ENCODE measurements around the gene NPRL2.

NPRL2 gene

GRCh38 chr3:50345008-50345407 lies 5.6 kb downstream of the NPRL2 start:
- no peak for TF ChIP-seq FOXP2 (optimal IDR thresholded peaks at IDR 0.05; ENCODE audit: borderline replicate concordance, extremely low read depth, extremely low read length, insufficient read depth)
- TF ChIP-seq TAF1 (IDR thresholded peaks at IDR 0.05; ENCODE audit: borderline replicate concordance, insufficient read depth, low read length), result no peak
- no peak for TF ChIP-seq SIN3A (IDR thresholded peaks at IDR 0.05; ENCODE audit: borderline replicate concordance, insufficient read depth, low read length)
- TF ChIP-seq POLR2AphosphoS5 (IDR thresholded peaks at IDR 0.05; ENCODE audit: low read depth, low read length), result no peak
- TF ChIP-seq, protein P1, sequence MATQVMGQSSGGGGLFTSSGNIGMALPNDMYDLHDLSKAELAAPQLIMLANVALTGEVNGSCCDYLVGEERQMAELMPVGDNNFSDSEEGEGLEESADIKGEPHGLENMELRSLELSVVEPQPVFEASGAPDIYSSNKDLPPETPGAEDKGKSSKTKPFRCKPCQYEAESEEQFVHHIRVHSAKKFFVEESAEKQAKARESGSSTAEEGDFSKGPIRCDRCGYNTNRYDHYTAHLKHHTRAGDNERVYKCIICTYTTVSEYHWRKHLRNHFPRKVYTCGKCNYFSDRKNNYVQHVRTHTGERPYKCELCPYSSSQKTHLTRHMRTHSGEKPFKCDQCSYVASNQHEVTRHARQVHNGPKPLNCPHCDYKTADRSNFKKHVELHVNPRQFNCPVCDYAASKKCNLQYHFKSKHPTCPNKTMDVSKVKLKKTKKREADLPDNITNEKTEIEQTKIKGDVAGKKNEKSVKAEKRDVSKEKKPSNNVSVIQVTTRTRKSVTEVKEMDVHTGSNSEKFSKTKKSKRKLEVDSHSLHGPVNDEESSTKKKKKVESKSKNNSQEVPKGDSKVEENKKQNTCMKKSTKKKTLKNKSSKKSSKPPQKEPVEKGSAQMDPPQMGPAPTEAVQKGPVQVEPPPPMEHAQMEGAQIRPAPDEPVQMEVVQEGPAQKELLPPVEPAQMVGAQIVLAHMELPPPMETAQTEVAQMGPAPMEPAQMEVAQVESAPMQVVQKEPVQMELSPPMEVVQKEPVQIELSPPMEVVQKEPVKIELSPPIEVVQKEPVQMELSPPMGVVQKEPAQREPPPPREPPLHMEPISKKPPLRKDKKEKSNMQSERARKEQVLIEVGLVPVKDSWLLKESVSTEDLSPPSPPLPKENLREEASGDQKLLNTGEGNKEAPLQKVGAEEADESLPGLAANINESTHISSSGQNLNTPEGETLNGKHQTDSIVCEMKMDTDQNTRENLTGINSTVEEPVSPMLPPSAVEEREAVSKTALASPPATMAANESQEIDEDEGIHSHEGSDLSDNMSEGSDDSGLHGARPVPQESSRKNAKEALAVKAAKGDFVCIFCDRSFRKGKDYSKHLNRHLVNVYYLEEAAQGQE (IDR thresholded peaks at IDR 0.05; ENCODE audit: insufficient read depth in 1 of 2, low read depth in 2 of 2, low read length in 2 of 2), result no peak

DNA sequence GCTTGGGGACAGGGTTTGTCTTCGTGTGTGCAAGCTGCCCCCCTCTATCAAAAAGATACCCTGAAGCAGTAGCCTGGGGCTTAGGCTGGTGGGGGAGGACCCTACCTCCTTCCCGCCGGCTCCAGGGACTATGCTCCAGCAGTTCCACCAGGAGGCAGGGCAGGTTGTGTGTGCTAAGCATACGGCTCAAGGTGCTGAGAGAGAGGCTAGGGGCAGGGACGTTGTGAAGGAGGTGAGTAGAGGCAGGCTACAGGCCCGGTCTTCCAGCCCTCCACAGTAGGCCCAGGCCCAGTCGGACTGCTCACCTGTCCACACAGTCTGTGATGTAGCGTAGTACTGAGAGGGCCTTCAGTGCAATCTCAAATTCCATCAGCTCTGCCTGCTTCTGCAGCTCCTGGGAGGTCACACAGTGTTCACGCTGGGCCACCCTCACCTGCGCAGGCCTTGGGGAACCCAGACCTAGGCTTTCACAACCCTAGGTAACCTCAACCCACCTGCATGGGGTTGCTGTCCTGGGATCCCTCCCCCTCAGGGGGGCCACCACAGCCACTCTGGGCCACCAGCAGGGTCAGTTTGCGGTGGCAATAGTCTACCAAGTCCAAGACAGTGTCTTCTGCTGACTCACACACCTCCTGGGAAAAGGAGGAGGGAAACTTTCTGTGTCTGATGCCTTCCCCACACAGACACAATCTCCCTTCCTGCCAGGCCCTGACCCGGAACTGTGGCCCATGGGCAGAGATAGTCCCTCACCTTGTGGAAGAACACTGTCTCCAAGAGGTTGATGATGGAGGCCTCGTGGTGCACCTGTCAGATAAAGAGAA lies 7.6 kb downstream of the NPRL2 start:
- TF ChIP-seq SIN3A (IDR thresholded peaks at IDR 0.05; ENCODE audit: borderline replicate concordance, insufficient read depth, low read length), result no peak
- TF ChIP-seq TAF1 (IDR thresholded peaks at IDR 0.05; ENCODE audit: borderline replicate concordance, insufficient read depth, low read length), result no peak
- TF ChIP-seq POLR2AphosphoS5 (IDR thresholded peaks at IDR 0.05; ENCODE audit: low read depth, low read length), result no peak
- TF ChIP-seq FOXP2 (optimal IDR thresholded peaks at IDR 0.05; ENCODE audit: borderline replicate concordance, extremely low read depth, extremely low read length, insufficient read depth), result no peak
- TF ChIP-seq, protein P1 (IDR thresholded peaks at IDR 0.05; ENCODE audit: insufficient read depth in 1 of 2, low read depth in 2 of 2, low read length in 2 of 2), result no peak

DNA sequence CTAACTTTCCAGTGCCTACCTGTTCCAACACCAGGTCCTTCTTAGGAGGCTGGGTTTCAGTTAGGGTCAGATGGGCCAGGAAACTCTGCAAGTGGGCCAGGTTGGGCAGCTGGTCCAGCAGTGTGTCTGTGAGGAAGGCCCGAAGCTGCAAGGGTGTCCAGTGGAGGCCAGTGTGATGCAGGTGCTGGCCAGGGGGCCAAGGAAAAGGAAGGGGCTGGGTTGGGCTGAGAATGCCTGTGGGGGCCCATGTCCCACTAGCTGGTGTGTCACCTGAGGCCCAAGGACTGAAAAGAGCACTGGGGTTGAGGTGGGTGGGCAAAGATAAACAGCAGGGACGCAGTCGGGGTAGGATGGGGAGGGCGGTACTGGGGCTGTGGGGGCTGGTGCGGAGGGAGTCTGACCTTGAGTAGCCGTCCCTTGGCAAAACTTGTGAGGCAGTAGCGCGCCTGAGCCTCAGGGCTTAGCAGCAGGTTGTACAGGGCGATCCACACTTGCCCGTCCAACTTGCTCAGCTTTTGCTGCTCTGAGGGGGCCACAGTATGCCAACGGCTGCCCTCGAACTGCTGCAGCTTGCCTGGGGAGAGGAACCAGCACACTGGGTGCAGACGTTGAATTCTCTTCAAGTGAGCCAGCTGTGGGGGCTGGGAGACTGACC lies 8.5 kb downstream of the NPRL2 start:
- TF ChIP-seq, protein P1 (IDR thresholded peaks at IDR 0.05; ENCODE audit: insufficient read depth in 1 of 2, low read depth in 2 of 2, low read length in 2 of 2), result no peak
- TF ChIP-seq POLR2AphosphoS5 (IDR thresholded peaks at IDR 0.05; ENCODE audit: low read depth, low read length) (no peak), FOXP2 (optimal IDR thresholded peaks at IDR 0.05; ENCODE audit: borderline replicate concordance, extremely low read depth, extremely low read length, insufficient read depth) (no peak), SIN3A (IDR thresholded peaks at IDR 0.05; ENCODE audit: borderline replicate concordance, insufficient read depth, low read length) (no peak), TAF1 (IDR thresholded peaks at IDR 0.05; ENCODE audit: borderline replicate concordance, insufficient read depth, low read length) (no peak)

DNA sequence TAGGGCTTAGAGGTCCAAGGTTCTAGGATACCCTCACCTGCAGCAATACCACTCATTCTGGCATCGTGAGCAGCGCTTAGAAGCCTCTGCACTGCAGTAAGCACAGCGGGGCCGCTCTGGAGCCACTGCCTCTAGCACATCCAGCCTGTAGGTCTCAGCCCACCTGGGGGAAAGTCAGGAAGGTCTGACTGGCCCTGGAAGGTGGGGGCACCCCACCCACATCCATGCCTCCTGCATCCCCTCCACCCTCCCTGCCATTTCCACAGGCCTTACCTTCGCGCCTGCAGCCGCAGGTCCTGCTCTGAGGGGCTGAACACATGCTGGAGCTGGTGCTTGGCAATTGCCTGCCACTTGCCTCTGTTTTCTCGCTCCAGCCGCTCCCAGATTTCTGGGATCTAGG lies 9.0 kb downstream of the NPRL2 start:
- TF ChIP-seq, protein P1 (IDR thresholded peaks at IDR 0.05; ENCODE audit: insufficient read depth in 1 of 2, low read depth in 2 of 2, low read length in 2 of 2), result no peak
- TF ChIP-seq FOXP2 (optimal IDR thresholded peaks at IDR 0.05; ENCODE audit: borderline replicate concordance, extremely low read depth, extremely low read length, insufficient read depth) (no peak), TAF1 (IDR thresholded peaks at IDR 0.05; ENCODE audit: borderline replicate concordance, insufficient read depth, low read length) (no peak), SIN3A (IDR thresholded peaks at IDR 0.05; ENCODE audit: borderline replicate concordance, insufficient read depth, low read length) (no peak), POLR2AphosphoS5 (IDR thresholded peaks at IDR 0.05; ENCODE audit: low read depth, low read length) (no peak)

Measured in PFSK-1 (cell line).